ENCODE results near the gene DZANK1. TPM values are rescaled to one million over a fixed set of nuclear protein-coding genes. Genes with fewer than 3 reads are reported as not detected.

Gene DZANK1
- polyA plus RNA-seq, 1 donor (not counting 4 experiments of a cell fraction or from before 2014, with no cell fraction given) = 3.0 TPM

GRCh38 chr20:18362916-18363315 lies 103.9 kb downstream of the DZANK1 start:
- TF ChIP-seq EZH2 (IDR thresholded peaks at IDR 0.05; ENCODE audit: low read length) (no peak), CTCF (optimal IDR thresholded peaks at IDR 0.05 in 1 of 3, IDR thresholded peaks at IDR 0.05 in 1 of 3, conservative IDR thresholded peaks at IDR 0.05 in 1 of 3; ENCODE audit: extremely low read depth in 1 of 3, insufficient read depth in 2 of 3, low read length in 3 of 3) (no peak)
- H3K4me3 ChIP-seq (ENCODE audit: control insufficient read depth in 2 of 3, extremely low read depth in 1 of 3, insufficient read depth in 2 of 3, low read depth in 1 of 3, low read length in 3 of 3) = no peak overlapping the region
- DNase-seq (ENCODE audit: low read depth, low spot score) = no peak
- H4K20me1 ChIP-seq (ENCODE audit: control insufficient read depth, extremely low read depth, insufficient read depth, low read length) = no peaks in the 10 kb centered on the region
- no peaks in the 10 kb centered on the region for H3K36me3 ChIP-seq (ENCODE audit: control insufficient read depth in 2 of 2, extremely low read depth in 1 of 2, insufficient read depth in 2 of 2, low read length in 2 of 2)
- no peaks in the 10 kb centered on the region for H3K27me3 ChIP-seq (ENCODE audit: control insufficient read depth, extremely low read depth, insufficient read depth, low read length)
- no peak for FAIRE-seq
- H3K27ac ChIP-seq (ENCODE audit: control insufficient read depth, insufficient read depth, low read length) = no peak overlapping the region
- H3K79me2 ChIP-seq (ENCODE audit: control insufficient read depth, insufficient read depth, low read length) = no peaks in the 10 kb centered on the region
- no peak overlapping the region for H3K9ac ChIP-seq (ENCODE audit: control insufficient read depth, extremely low read depth, insufficient read depth, low read length)
- H3K4me2 ChIP-seq (ENCODE audit: control insufficient read depth, extremely low read depth, insufficient read depth, low read depth, low read length) = no peak overlapping the region
- no peaks in the 10 kb centered on the region for H3K9me1 ChIP-seq (ENCODE audit: control insufficient read depth, extremely low read depth, insufficient read depth, low read length)
- H2AFZ ChIP-seq (ENCODE audit: control insufficient read depth, low read length) = no peak overlapping the region
- dilution Hi-C loops (cut with MboI; ENCODE audit: extremely low pct_ligation_motif_present, low sequenced_read_pairs) = no loop called here
- H3K4me1 ChIP-seq (ENCODE audit: control insufficient read depth, extremely low read depth, insufficient read depth, low read length) = no peaks in the 10 kb centered on the region
- H3K9me3 ChIP-seq (ENCODE audit: control insufficient read depth, low read depth, low read length) = no peaks in the 10 kb centered on the region

GRCh38 chr20:18361678-18362077 lies 105.2 kb downstream of the DZANK1 start:
- H3K9me1 ChIP-seq (ENCODE audit: control insufficient read depth, extremely low read depth, insufficient read depth, low read length) = no peaks in the 10 kb centered on the region
- TF ChIP-seq EZH2 (IDR thresholded peaks at IDR 0.05; ENCODE audit: low read length) = no peak
- no peak for TF ChIP-seq CTCF (optimal IDR thresholded peaks at IDR 0.05 in 1 of 3, IDR thresholded peaks at IDR 0.05 in 1 of 3, conservative IDR thresholded peaks at IDR 0.05 in 1 of 3; ENCODE audit: extremely low read depth in 1 of 3, insufficient read depth in 2 of 3, low read length in 3 of 3)
- no peak for DNase-seq (ENCODE audit: low read depth, low spot score)
- H4K20me1 ChIP-seq (ENCODE audit: control insufficient read depth, extremely low read depth, insufficient read depth, low read length) = no peaks in the 10 kb centered on the region
- H3K27me3 ChIP-seq (ENCODE audit: control insufficient read depth, extremely low read depth, insufficient read depth, low read length) = no peaks in the 10 kb centered on the region
- no peaks in the 10 kb centered on the region for H3K9me3 ChIP-seq (ENCODE audit: control insufficient read depth, low read depth, low read length)
- no peak overlapping the region for H3K4me2 ChIP-seq (ENCODE audit: control insufficient read depth, extremely low read depth, insufficient read depth, low read depth, low read length)
- H3K4me3 ChIP-seq (ENCODE audit: control insufficient read depth in 2 of 3, extremely low read depth in 1 of 3, insufficient read depth in 2 of 3, low read depth in 1 of 3, low read length in 3 of 3) = no peak overlapping the region
- dilution Hi-C loops (cut with MboI; ENCODE audit: extremely low pct_ligation_motif_present, low sequenced_read_pairs) = no loop called here
- no peak overlapping the region for H2AFZ ChIP-seq (ENCODE audit: control insufficient read depth, low read length)
- H3K79me2 ChIP-seq (ENCODE audit: control insufficient read depth, insufficient read depth, low read length) = no peaks in the 10 kb centered on the region
- H3K27ac ChIP-seq (ENCODE audit: control insufficient read depth, insufficient read depth, low read length) = no peak overlapping the region
- no peak for FAIRE-seq
- H3K9ac ChIP-seq (ENCODE audit: control insufficient read depth, extremely low read depth, insufficient read depth, low read length) = no peak overlapping the region
- no peaks in the 10 kb centered on the region for H3K4me1 ChIP-seq (ENCODE audit: control insufficient read depth, extremely low read depth, insufficient read depth, low read length)
- H3K36me3 ChIP-seq (ENCODE audit: control insufficient read depth in 2 of 2, extremely low read depth in 1 of 2, insufficient read depth in 2 of 2, low read length in 2 of 2) = no peaks in the 10 kb centered on the region

All from keratinocyte (primary cell).